Endodermal cell (in vitro differentiated cells): ENCODE data around the gene OPN3. TPM values are rescaled to one million over a fixed set of nuclear protein-coding genes. Genes with fewer than 3 reads are reported as not detected.

Source experiments
- DNase-seq: peaks from one replicate; pipeline ENCODE4 v3.0.0-alpha.2; 2017
- H3K27ac ChIP-seq: 2 replicates; pipeline ENCODE4 v1.5.1; 2013; ENCODE audit warnings: mild to moderate bottlenecking, low read depth, low read length, moderate library complexity
- H3K27me3 ChIP-seq: 2 replicates; pipeline ENCODE4 v1.6.1; 2013; ENCODE audit warnings: mild to moderate bottlenecking, low read length, moderate library complexity; ENCODE audit not compliant: insufficient read depth, control insufficient read depth, poor library complexity, severe bottlenecking
- H3K36me3 ChIP-seq: 2 replicates; pipeline ENCODE4 v1.7.0; 2013; ENCODE audit warnings: mild to moderate bottlenecking, low read length, moderate library complexity; ENCODE audit not compliant: control insufficient read depth, insufficient read depth
- H3K4me1 ChIP-seq: one replicate; pipeline ENCODE4 v1.7.0; 2013; ENCODE audit warnings: low read length; ENCODE audit not compliant: control insufficient read depth, insufficient read depth
- H3K4me3 ChIP-seq: 2 replicates; pipeline ENCODE4 v1.5.1; 2013; ENCODE audit warnings: mild to moderate bottlenecking, low read length, moderate library complexity
- H3K9ac ChIP-seq: 2 replicates; pipeline ENCODE4 v1.6.1; 2013; ENCODE audit warnings: mild to moderate bottlenecking, low read length, moderate library complexity; ENCODE audit not compliant: poor library complexity, severe bottlenecking; ENCODE audit errors: extremely low read depth
- H3K9me3 ChIP-seq: 2 replicates; pipeline ENCODE4 v1.6.1; 2013; ENCODE audit warnings: mild to moderate bottlenecking, low read length, moderate library complexity; ENCODE audit not compliant: control insufficient read depth
- H3K27ac Mint-ChIP-seq: 2 replicates; pipeline ENCODE4 v1.8.0; 2020; ENCODE audit warnings: mixed read lengths
- H3K27me3 Mint-ChIP-seq: 2 replicates; pipeline ENCODE4 v1.8.0; 2021; ENCODE audit warnings: mild to moderate bottlenecking, mixed read lengths; ENCODE audit not compliant: insufficient read depth
- H3K36me3 Mint-ChIP-seq: 2 replicates; pipeline ENCODE4 v1.8.0; 2020; ENCODE audit warnings: low read depth, mixed read lengths
- H3K4me1 Mint-ChIP-seq: 2 replicates; pipeline ENCODE4 v1.8.0; 2020; ENCODE audit warnings: mixed read lengths
- H3K4me3 Mint-ChIP-seq: 2 replicates; pipeline ENCODE4 v1.8.0; 2020; ENCODE audit warnings: mild to moderate bottlenecking, moderate library complexity, mixed read lengths
- H3K9me3 Mint-ChIP-seq: 2 replicates; pipeline ENCODE4 v1.8.0; 2020; ENCODE audit warnings: mild to moderate bottlenecking, mixed read lengths
- CTCF ChIP-seq: fragments of 200-600 bp; sonication (generic); conservative IDR thresholded peaks from 2 replicates; pipeline ENCODE4 v1.5.0; 2021; ENCODE audit warnings: antibody characterized with exemption, mild to moderate bottlenecking
- WGBS, 2 experiments: methylation state at CpG; one replicate each; pipeline versions ENCODE4 v1.1.5 to v1.1.7; 2013; ENCODE audit warnings: missing lambda C conversion rate in 2 of 2, mixed read lengths in 1 of 2; ENCODE audit not compliant: insufficient coverage in 1 of 2, insufficient read length in 1 of 2; 5-methylcytosine and 5-hydroxymethylcytosine counted together
- total RNA-seq, 2 donors: library from RNA; stranded (reverse); fragmentation: NEBNext Ultra II Directional in 1 of 2; extraction: Animal tissue kit (Norgen Biotek cat#: 25700) in 1 of 2; gene quantifications; 2 replicates in 1 of 2; 3 replicates in 1 of 2; pipeline ENCODE4 v1.2.1, GENCODE V29; 2021

OPN3 gene
- total RNA-seq, 2 donors from 2014 or later = 9.0 to 22.5 TPM

DNA sequence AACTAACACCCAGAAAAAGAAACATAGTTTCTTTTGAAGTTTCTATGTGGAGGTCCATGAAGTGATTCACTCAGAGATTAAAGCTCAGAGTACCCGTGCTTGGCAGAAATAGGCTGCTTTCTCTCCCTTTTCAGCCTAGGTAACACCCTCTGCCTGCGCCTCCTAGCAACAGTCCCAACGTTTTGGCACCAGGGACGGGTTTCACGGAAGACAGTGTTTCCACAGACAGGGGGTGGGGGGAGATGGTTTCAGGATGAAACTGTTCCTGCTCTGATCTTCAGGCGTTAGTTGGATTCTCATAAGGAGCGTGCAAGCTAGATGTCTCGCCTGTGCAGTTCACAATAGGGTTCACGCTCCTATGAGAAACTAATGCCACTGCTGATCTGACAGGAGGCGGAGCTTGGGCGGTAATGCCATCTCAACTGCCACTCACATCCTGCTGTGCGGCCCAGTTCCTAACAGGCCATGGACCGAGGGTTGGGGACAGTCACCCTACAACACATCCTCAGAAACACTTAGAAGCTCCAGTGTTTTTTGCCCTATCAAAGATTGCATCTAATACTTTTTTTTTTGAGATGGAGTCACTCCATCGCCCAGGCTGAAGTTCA is 53.2 kb downstream of the OPN3 start:
- no peaks in the 10 kb centered on the region for H3K4me1 ChIP-seq
- TF ChIP-seq CTCF = no peak
- Mint-ChIP-seq H3K36me3 (no peaks in the 10 kb centered on the region), H3K27ac (no peak overlapping the region), H3K27me3 (no peaks in the 10 kb centered on the region), H3K4me3 (no peak overlapping the region), H3K9me3 (no peaks in the 10 kb centered on the region), H3K4me1 (peaks cover 14% of the 10 kb centered on the region)
- H3K9ac ChIP-seq = no peak overlapping the region
- no peaks in the 10 kb centered on the region for H3K27me3 ChIP-seq
- DNase-seq = no peak
- H3K9me3 ChIP-seq = no peaks in the 10 kb centered on the region
- H3K36me3 ChIP-seq = no peaks in the 10 kb centered on the region
- WGBS, 2 experiments = 90% methylated on average over 7 to 14 of the region's 14 CpGs
- H3K27ac ChIP-seq = no peak overlapping the region
- H3K4me3 ChIP-seq = no peak overlapping the region

DNA sequence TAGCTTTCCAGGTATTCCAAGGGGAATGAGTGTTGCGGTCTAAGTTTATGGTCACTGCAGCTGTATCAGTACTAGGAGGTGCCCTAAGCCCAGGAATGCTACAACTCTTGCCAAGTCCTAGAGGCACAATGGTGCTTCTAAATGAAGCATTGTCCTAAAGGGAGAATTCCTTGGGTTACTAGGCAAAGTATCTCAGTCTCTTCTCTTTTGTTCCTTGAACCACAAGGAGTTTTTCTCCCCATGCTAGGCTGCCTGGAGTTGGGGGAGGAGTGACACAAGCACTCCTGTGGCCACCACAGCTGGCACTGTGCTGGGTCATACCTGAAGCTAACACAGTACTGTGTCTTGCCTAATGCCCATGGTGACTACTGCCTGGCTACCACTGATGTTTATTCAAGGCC is 57.2 kb downstream of the OPN3 start:
- no peak for DNase-seq
- H3K36me3 Mint-ChIP-seq = no peaks in the 10 kb centered on the region
- no peaks in the 10 kb centered on the region for H3K27me3 ChIP-seq
- H3K4me1 Mint-ChIP-seq = no peaks in the 10 kb centered on the region
- no peaks in the 10 kb centered on the region for H3K36me3 ChIP-seq
- H3K4me3 Mint-ChIP-seq = no peak overlapping the region
- H3K27ac Mint-ChIP-seq = no peak overlapping the region
- H3K9ac ChIP-seq = no peak overlapping the region
- H3K27me3 Mint-ChIP-seq = no peaks in the 10 kb centered on the region
- no peak overlapping the region for H3K27ac ChIP-seq
- H3K4me3 ChIP-seq = no peak overlapping the region
- no peak for TF ChIP-seq CTCF
- 94 to 100% methylated on average over 1 of the region's 1 CpG for WGBS, 2 experiments
- no peaks in the 10 kb centered on the region for H3K9me3 ChIP-seq
- no peaks in the 10 kb centered on the region for H3K9me3 Mint-ChIP-seq
- no peaks in the 10 kb centered on the region for H3K4me1 ChIP-seq

DNA sequence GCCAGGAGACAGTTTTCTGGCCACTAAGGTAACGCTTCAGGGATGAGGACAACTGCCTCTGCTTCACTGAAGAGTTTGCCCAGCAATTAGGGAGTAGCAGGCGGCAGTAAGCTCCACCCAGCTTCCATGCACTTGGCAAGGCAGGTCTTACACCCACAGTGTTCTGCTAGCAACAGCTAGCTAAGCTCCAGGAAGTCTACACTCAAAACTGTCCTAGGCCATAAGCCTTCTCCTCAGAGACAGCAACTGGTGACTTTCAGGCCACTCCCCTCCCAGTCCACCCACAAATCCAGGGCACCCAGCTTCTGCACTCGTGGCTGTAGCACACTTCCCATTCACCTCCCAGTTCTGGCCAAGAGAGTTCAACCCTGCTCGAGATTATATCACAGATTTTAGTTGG is 60.7 kb downstream of the OPN3 start:
- no peaks in the 10 kb centered on the region for H3K27me3 Mint-ChIP-seq
- Histone ChIP-seq H3K27ac (no peak overlapping the region), H3K36me3 (no peaks in the 10 kb centered on the region), H3K4me3 (no peak overlapping the region), H3K27me3 (no peaks in the 10 kb centered on the region), H3K4me1 (no peaks in the 10 kb centered on the region), H3K9ac (no peak overlapping the region), H3K9me3 (no peaks in the 10 kb centered on the region)
- H3K4me1 Mint-ChIP-seq = no peaks in the 10 kb centered on the region
- DNase-seq = no peak
- no peaks in the 10 kb centered on the region for H3K9me3 Mint-ChIP-seq
- no peak overlapping the region for H3K27ac Mint-ChIP-seq
- no peak overlapping the region for H3K4me3 Mint-ChIP-seq
- no peak for TF ChIP-seq CTCF
- H3K36me3 Mint-ChIP-seq = no peaks in the 10 kb centered on the region
- WGBS, 2 experiments = 80 to 85% methylated on average over 3 to 4 of the region's 4 CpGs
